ENCODE data around the gene LTBP1. TPM values are rescaled to one million over a fixed set of nuclear protein-coding genes. Genes with fewer than 3 reads are reported as not detected.

Gene LTBP1
- total RNA-seq, 3 donors from 2014 or later (not counting 1 experiment from before 2014, with no cell fraction given) = 1.7 to 4.7 (median 3.5) TPM

DNA sequence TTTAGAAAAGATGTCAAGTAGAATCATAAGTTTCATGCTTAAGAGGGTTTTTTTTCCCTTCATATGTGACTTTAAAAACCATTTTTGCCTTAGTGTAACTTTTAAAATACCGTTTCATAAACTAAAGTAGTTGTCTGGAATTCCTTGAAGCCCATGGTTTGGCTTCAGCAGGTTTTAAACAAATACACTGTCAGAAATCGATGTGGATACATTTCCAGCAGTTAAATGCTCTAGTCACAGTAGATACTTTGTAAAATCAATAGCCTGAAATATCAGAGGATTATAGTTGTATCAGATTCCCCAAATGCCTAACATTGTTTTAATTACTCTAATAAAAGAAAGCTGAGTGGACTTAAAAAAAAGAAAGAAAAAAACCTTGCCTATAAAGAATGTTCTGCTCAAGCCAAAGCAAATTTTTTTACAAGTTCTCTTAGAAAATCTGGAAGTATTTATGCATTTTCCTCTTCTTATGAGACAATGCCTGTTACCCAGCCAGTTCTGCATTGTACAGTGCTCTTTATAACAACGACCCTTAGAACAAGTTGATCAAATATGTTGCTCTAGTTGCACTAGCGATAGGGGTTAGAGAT lies 260.5 kb downstream of the LTBP1 start:
- Histone ChIP-seq H3K36me3 (ENCODE audit: control insufficient read depth, insufficient read depth, low read length) (no peaks in the 10 kb centered on the region), H3K4me1 (ENCODE audit: control insufficient read depth, insufficient read depth, low read length) (no peaks in the 10 kb centered on the region), H3K9me3 (ENCODE audit: control insufficient read depth, insufficient read depth, low read length) (no peaks in the 10 kb centered on the region), H3K27ac (ENCODE audit: low read length) (no peak overlapping the region), H3K4me3 (ENCODE audit: low read length) (no peak overlapping the region), H3K27me3 (ENCODE audit: control insufficient read depth, insufficient read depth, low read length) (no peaks in the 10 kb centered on the region)
- Mint-ChIP-seq H3K27ac (no peak overlapping the region), H3K36me3 (no peaks in the 10 kb centered on the region), H3K27me3 (ENCODE audit: low read depth in 2 of 2) (no peaks in the 10 kb centered on the region), H3K4me3 (no peak overlapping the region), H3K4me1 (no peaks in the 10 kb centered on the region), H3K9me3 (no peaks in the 10 kb centered on the region)
- ATAC-seq (no peak), DNase-seq (no peak)
- 82% methylated on average over 4 of the region's 4 CpGs for WGBS (ENCODE audit: insufficient coverage)
- intact Hi-C loops (cut with micrococcal nuclease) = no loop called here
- TF ChIP-seq, protein P1, sequence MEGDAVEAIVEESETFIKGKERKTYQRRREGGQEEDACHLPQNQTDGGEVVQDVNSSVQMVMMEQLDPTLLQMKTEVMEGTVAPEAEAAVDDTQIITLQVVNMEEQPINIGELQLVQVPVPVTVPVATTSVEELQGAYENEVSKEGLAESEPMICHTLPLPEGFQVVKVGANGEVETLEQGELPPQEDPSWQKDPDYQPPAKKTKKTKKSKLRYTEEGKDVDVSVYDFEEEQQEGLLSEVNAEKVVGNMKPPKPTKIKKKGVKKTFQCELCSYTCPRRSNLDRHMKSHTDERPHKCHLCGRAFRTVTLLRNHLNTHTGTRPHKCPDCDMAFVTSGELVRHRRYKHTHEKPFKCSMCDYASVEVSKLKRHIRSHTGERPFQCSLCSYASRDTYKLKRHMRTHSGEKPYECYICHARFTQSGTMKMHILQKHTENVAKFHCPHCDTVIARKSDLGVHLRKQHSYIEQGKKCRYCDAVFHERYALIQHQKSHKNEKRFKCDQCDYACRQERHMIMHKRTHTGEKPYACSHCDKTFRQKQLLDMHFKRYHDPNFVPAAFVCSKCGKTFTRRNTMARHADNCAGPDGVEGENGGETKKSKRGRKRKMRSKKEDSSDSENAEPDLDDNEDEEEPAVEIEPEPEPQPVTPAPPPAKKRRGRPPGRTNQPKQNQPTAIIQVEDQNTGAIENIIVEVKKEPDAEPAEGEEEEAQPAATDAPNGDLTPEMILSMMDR (IDR thresholded peaks at IDR 0.05) = no peak

DNA sequence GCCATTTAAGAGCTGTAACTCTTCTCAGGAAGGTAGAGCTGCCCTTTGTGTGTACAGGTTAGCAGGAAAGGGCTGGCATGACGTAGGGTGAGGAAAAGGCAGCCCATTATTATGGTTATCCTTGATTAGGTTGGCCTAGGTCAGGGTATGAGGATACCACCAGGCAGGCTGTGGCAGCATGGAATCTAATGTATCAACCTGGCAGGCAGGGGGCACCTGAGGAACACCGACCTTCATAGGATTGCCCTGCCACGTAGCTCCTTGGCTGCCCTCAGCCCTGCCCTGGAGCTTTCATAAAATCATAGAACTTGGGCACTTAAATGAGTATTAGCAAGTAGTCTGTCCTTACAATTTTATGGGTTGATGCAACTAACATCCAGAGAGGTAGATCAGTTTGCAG lies 261.6 kb downstream of the LTBP1 start:
- WGBS (ENCODE audit: insufficient coverage) = 76% methylated on average over 3 of the region's 3 CpGs
- Mint-ChIP-seq H3K27ac (no peak overlapping the region), H3K4me1 (no peaks in the 10 kb centered on the region), H3K4me3 (no peak overlapping the region), H3K36me3 (no peaks in the 10 kb centered on the region), H3K27me3 (ENCODE audit: low read depth in 2 of 2) (no peaks in the 10 kb centered on the region), H3K9me3 (no peaks in the 10 kb centered on the region)
- no peaks in the 10 kb centered on the region for H3K4me1 ChIP-seq (ENCODE audit: control insufficient read depth, insufficient read depth, low read length)
- TF ChIP-seq, protein P1 (IDR thresholded peaks at IDR 0.05) = no peak
- H3K27ac ChIP-seq (ENCODE audit: low read length) = no peak overlapping the region
- no peak overlapping the region for H3K4me3 ChIP-seq (ENCODE audit: low read length)
- intact Hi-C loops (cut with micrococcal nuclease) = no loop called here
- DNase-seq (peak in 1 of 2 donors; percentile 33), ATAC-seq (no peak)
- H3K9me3 ChIP-seq (ENCODE audit: control insufficient read depth, insufficient read depth, low read length) = no peaks in the 10 kb centered on the region
- H3K36me3 ChIP-seq (ENCODE audit: control insufficient read depth, insufficient read depth, low read length) = no peaks in the 10 kb centered on the region
- H3K27me3 ChIP-seq (ENCODE audit: control insufficient read depth, insufficient read depth, low read length) = no peaks in the 10 kb centered on the region

DNA sequence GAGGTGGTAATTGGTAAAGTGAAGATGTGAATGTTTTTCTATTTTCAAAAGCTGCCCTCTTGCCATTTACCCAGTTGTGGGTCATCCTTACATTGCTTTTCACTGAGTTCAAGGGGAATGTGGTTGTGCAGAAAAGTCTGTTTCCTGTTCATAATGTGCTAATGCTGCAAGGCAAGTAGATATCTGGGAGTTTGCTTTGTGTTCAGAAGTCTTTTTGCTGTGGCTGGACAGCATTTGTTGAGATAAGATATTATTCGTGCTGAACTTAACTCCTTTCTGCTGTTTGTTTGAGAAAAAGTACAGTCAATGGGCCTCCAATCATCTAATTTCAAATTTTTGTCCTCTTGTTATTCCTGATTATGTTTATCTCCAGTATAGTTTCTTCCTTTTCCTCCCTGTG lies 263.2 kb downstream of the LTBP1 start:
- Mint-ChIP-seq H3K36me3 (no peaks in the 10 kb centered on the region), H3K4me1 (peaks cover 0 to 5% of the 10 kb centered on the region in 2 donors), H3K9me3 (no peaks in the 10 kb centered on the region), H3K4me3 (no peak overlapping the region), H3K27me3 (ENCODE audit: low read depth in 2 of 2) (peaks cover 0 to 4% of the 10 kb centered on the region in 2 donors), H3K27ac (no peak overlapping the region)
- Histone ChIP-seq H3K36me3 (ENCODE audit: control insufficient read depth, insufficient read depth, low read length) (no peaks in the 10 kb centered on the region), H3K27ac (ENCODE audit: low read length) (no peak overlapping the region), H3K9me3 (ENCODE audit: control insufficient read depth, insufficient read depth, low read length) (no peaks in the 10 kb centered on the region), H3K4me1 (ENCODE audit: control insufficient read depth, insufficient read depth, low read length) (no peaks in the 10 kb centered on the region), H3K4me3 (ENCODE audit: low read length) (no peak overlapping the region), H3K27me3 (ENCODE audit: control insufficient read depth, insufficient read depth, low read length) (no peaks in the 10 kb centered on the region)
- TF ChIP-seq, protein P1 (IDR thresholded peaks at IDR 0.05) = no peak
- DNase-seq (no peak), ATAC-seq (no peak)
- no CpG with 5 or more reads among the region's 1 CpG for WGBS (ENCODE audit: insufficient coverage)
- intact Hi-C loops (cut with micrococcal nuclease) = no loop called here

DNA sequence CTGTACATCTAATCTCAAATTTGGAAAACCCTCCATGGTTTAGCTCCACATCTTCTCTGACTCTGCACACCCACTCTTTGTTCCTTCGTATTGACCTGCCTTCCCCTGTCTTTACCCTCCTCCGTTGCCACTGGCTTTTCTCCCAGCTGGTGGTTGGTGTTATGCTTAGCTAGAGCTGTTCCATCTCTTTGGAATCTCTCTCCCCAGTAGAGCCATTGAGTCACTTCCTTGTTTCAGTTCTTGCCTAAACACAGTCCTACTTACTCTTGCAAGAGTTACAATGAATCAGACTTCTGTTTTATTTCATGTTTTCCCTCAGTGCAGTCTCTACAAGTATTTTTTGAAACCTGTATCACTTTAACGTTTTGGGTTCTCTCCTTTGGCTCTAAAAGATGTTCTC lies 263.9 kb downstream of the LTBP1 start:
- Histone ChIP-seq H3K4me3 (ENCODE audit: low read length) (no peak overlapping the region), H3K4me1 (ENCODE audit: control insufficient read depth, insufficient read depth, low read length) (no peaks in the 10 kb centered on the region), H3K36me3 (ENCODE audit: control insufficient read depth, insufficient read depth, low read length) (no peaks in the 10 kb centered on the region), H3K9me3 (ENCODE audit: control insufficient read depth, insufficient read depth, low read length) (no peaks in the 10 kb centered on the region), H3K27me3 (ENCODE audit: control insufficient read depth, insufficient read depth, low read length) (no peaks in the 10 kb centered on the region), H3K27ac (ENCODE audit: low read length) (no peak overlapping the region)
- peaks cover 0 to 4% of the 10 kb centered on the region in 2 donors for H3K27me3 Mint-ChIP-seq (ENCODE audit: low read depth in 2 of 2)
- H3K4me3 Mint-ChIP-seq = no peak overlapping the region
- no peaks in the 10 kb centered on the region for H3K36me3 Mint-ChIP-seq
- peaks cover 0 to 5% of the 10 kb centered on the region in 2 donors for H3K4me1 Mint-ChIP-seq
- no peak overlapping the region for H3K27ac Mint-ChIP-seq
- 100% methylated on average over 1 of the region's 3 CpGs for WGBS (ENCODE audit: insufficient coverage)
- no peak for DNase-seq
- no peaks in the 10 kb centered on the region for H3K9me3 Mint-ChIP-seq
- TF ChIP-seq, protein P1 (IDR thresholded peaks at IDR 0.05) = no peak
- ATAC-seq = no peak
- intact Hi-C loops (cut with micrococcal nuclease) = no loop called here

Data from natural killer cell (primary cell).